ENCODE results near the gene DMPK. TPM values are rescaled to one million over a fixed set of nuclear protein-coding genes. Genes with fewer than 3 reads are reported as not detected.

DMPK gene
- total RNA-seq, 1 experiment from 2014 or later, result 28.1 TPM

- Mint-ChIP-seq H3K4me1 (ENCODE audit: low read depth, unreplicated experiment) (peaks cover 18% of the 10 kb centered on the region), H3K9me3 (ENCODE audit: unreplicated experiment) (no peaks in the 10 kb centered on the region), H3K27ac (ENCODE audit: unreplicated experiment) (peak overlapping the region; percentile 9), H3K4me3 (ENCODE audit: unreplicated experiment) (no peak overlapping the region), H3K36me3 (ENCODE audit: insufficient read depth, unreplicated experiment) (peaks cover 62% of the 10 kb centered on the region), H3K27me3 (ENCODE audit: insufficient read depth, unreplicated experiment) (no peaks in the 10 kb centered on the region)
- Histone ChIP-seq H3K4me3 (ENCODE audit: low read depth, low read length) (no peak overlapping the region), H3K4me1 (peaks cover 15% of the 10 kb centered on the region), H3K27me3 (replicated peaks; ENCODE audit: control insufficient read depth, insufficient read depth, low read length) (no peaks in the 10 kb centered on the region), H3K9me3 (no peaks in the 10 kb centered on the region), H3K36me3 (ENCODE audit: control insufficient read depth, insufficient read depth, low read length) (no peaks in the 10 kb centered on the region)
- BruUV-seq (replicated peaks), result no TSS peak
- no peak for TF ChIP-seq CTCF (IDR thresholded peaks at IDR 0.05; ENCODE audit: insufficient read depth in 1 of 2, low read depth in 1 of 2, low read length in 1 of 2, severe bottlenecking in 1 of 2, unreplicated experiment in 1 of 2)
- intact Hi-C loops (cut with micrococcal nuclease; ENCODE audit: unreplicated experiment), result no loop called here
- DNase-seq, result no peak
- POLR2A ChIA-PET, result interaction anchor here (0.6 kb wide), 2 partner anchors 11 to 95 kb away, joined by 4 to 6 read pairs; no protein-coding TSS in a partner anchor
- CTCF ChIA-PET, result interaction anchor here (1.9 to 2.7 kb wide), 2 partner anchors 11 to 18 kb away, joined by 10 to 82 read pairs; partner anchors contain the start of gene SIX5
These were observed 1.7 kb downstream of the DMPK start for GRCh38 chr19:45780448-45781213.

- no peak for DNase-seq
- POLR2A ChIA-PET, result interaction anchor here (0.6 kb wide), 1 partner anchor 11 kb away, joined by 6 read pairs; no protein-coding TSS in a partner anchor
- Histone ChIP-seq H3K4me3 (ENCODE audit: low read depth, low read length) (no peak overlapping the region), H3K27me3 (replicated peaks; ENCODE audit: control insufficient read depth, insufficient read depth, low read length) (no peaks in the 10 kb centered on the region), H3K4me1 (peaks cover 15% of the 10 kb centered on the region), H3K9me3 (no peaks in the 10 kb centered on the region), H3K36me3 (ENCODE audit: control insufficient read depth, insufficient read depth, low read length) (no peaks in the 10 kb centered on the region)
- no TSS peak for BruUV-seq (replicated peaks)
- H3K27me3 Mint-ChIP-seq (ENCODE audit: insufficient read depth, unreplicated experiment), result no peaks in the 10 kb centered on the region
- CTCF ChIA-PET, result interaction anchor here (1.7 to 1.9 kb wide), 2 partner anchors 10 to 12 kb away, joined by 11 to 82 read pairs; partner anchors contain the start of genes DMWD and SIX5
- intact Hi-C loops (cut with micrococcal nuclease; ENCODE audit: unreplicated experiment), result no loop called here
- H3K27ac Mint-ChIP-seq (ENCODE audit: unreplicated experiment), result peak overlapping the region; percentile 9
- no peak for TF ChIP-seq CTCF (IDR thresholded peaks at IDR 0.05; ENCODE audit: insufficient read depth in 1 of 2, low read depth in 1 of 2, low read length in 1 of 2, severe bottlenecking in 1 of 2, unreplicated experiment in 1 of 2)
- peaks cover 18% of the 10 kb centered on the region for H3K4me1 Mint-ChIP-seq (ENCODE audit: low read depth, unreplicated experiment)
- no peaks in the 10 kb centered on the region for H3K9me3 Mint-ChIP-seq (ENCODE audit: unreplicated experiment)
- H3K4me3 Mint-ChIP-seq (ENCODE audit: unreplicated experiment), result peak overlapping the region; percentile 73
- H3K36me3 Mint-ChIP-seq (ENCODE audit: insufficient read depth, unreplicated experiment), result peaks cover 62% of the 10 kb centered on the region
These were observed 2.2 kb downstream of the DMPK start for GRCh38 chr19:45780146-45780447.

GRCh38 chr19:45779231-45780145 lies 2.8 kb downstream of the DMPK start:
- H3K36me3 Mint-ChIP-seq (ENCODE audit: insufficient read depth, unreplicated experiment), result peaks cover 67% of the 10 kb centered on the region
- H3K36me3 ChIP-seq (ENCODE audit: control insufficient read depth, insufficient read depth, low read length), result no peaks in the 10 kb centered on the region
- no peaks in the 10 kb centered on the region for H3K27me3 ChIP-seq (replicated peaks; ENCODE audit: control insufficient read depth, insufficient read depth, low read length)
- peak overlapping the region; percentile 9 for H3K27ac Mint-ChIP-seq (ENCODE audit: unreplicated experiment)
- no peaks in the 10 kb centered on the region for H3K27me3 Mint-ChIP-seq (ENCODE audit: insufficient read depth, unreplicated experiment)
- no TSS peak for BruUV-seq (replicated peaks)
- intact Hi-C loops (cut with micrococcal nuclease; ENCODE audit: unreplicated experiment), result loop anchor here (1.0 kb wide), 1 partner anchor 9 kb away; no protein-coding TSS in a partner anchor
- ChIA-PET CTCF (interaction anchor here (0.5 to 1.9 kb wide), 5 partner anchors 9 to 62 kb away, joined by 3 to 82 read pairs (median 4); partner anchors contain the start of genes DMWD and SIX5), POLR2A (interaction anchor here (0.6 to 1.1 kb wide), 2 partner anchors 10 kb away, joined by 6 to 10 read pairs; partner anchors contain the start of gene SIX5)
- peak; percentile 95 for DNase-seq
- peak overlapping the region; percentile 36 for H3K4me3 ChIP-seq (ENCODE audit: low read depth, low read length)
- peak; percentile 85 to 86 for TF ChIP-seq CTCF (IDR thresholded peaks at IDR 0.05; ENCODE audit: insufficient read depth in 1 of 2, low read depth in 1 of 2, low read length in 1 of 2, severe bottlenecking in 1 of 2, unreplicated experiment in 1 of 2)
- peak overlapping the region; percentile 73 for H3K4me3 Mint-ChIP-seq (ENCODE audit: unreplicated experiment)
- H3K4me1 ChIP-seq, result peaks cover 15% of the 10 kb centered on the region
- H3K4me1 Mint-ChIP-seq (ENCODE audit: low read depth, unreplicated experiment), result peaks cover 18% of the 10 kb centered on the region
- no peaks in the 10 kb centered on the region for H3K9me3 ChIP-seq
- no peaks in the 10 kb centered on the region for H3K9me3 Mint-ChIP-seq (ENCODE audit: unreplicated experiment)

Measured in Caco-2 (cell line).